GM10266 (cell line): ENCODE measurements around the gene VCL.
A peak's percentile ranks its signal among the peaks of the same experiment; 100 is the strongest.

ENCODE experiments used
- DNase-seq: peaks from one replicate; pipeline ENCODE4 v3.0.0; 2012; ENCODE audit errors: extremely low spot score
- CTCF ChIP-seq: IDR thresholded peaks from 2 replicates; pipeline ENCODE4 v1.5.1; 2012; ENCODE audit warnings: mild to moderate bottlenecking, low read depth; ENCODE audit not compliant: control insufficient read depth, insufficient read depth; ENCODE audit errors: missing control alignments

Gene VCL

DNA sequence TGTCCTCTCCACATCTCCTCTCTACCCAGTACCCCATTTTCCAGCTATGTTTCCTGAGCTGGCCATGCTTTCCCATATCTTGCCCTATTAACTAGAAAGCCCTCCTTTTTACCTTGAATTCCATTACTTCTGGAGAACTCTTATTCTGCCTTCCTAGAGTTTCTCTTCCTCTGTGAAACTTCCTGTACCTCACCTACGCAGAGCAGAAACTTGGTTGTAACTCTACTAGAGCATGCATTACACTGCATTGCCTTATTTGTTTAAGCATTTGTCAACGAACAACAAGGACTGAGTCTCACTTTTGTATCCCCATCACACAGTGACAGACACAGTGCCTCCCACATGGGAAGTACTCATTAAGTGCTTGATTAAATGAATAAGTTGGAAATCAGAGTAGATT is 36.4 kb downstream of the VCL start:
- no peak for DNase-seq
- TF ChIP-seq CTCF, result no peak

GRCh38 chr10:74035303-74035702 is 37.4 kb downstream of the VCL start:
- TF ChIP-seq CTCF, result peak; percentile 13
- DNase-seq, result no peak

GRCh38 chr10:74036474-74036873 is 38.6 kb downstream of the VCL start:
- no peak for TF ChIP-seq CTCF
- no peak for DNase-seq

DNA sequence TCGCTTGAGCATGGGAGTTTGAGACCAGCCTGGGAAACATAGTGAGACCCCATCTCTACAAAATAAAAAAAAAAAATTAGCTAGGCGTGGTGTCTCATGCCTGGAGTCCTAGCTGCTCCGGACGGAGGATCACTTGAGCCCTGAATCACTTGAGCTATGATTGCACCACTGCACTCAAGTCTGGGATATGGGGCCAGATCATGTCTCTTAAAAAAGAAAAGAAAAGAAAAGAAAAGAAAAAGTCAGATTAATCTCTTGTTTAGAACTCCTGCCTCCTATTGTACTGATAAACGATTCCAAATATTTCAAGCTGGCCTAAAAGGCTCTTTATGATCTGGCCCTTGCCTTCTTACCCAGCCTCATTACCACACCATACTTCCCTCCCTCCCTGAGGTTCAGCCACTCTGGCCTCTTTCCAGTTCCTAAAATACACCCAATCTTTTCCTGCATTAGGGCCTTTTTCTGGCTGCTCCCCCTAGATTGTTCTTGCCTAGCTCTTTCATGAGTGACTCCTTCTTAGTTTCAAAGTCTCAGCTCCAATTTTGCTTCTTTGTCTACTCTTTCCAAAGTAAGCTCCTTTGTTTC is 41.7 kb downstream of the VCL start:
- no peak for TF ChIP-seq CTCF
- no peak for DNase-seq

- TF ChIP-seq CTCF, result no peak
- DNase-seq, result no peak
Measured at GRCh38 chr10:74040200-74041126, 42.5 kb downstream of the VCL start.

DNA sequence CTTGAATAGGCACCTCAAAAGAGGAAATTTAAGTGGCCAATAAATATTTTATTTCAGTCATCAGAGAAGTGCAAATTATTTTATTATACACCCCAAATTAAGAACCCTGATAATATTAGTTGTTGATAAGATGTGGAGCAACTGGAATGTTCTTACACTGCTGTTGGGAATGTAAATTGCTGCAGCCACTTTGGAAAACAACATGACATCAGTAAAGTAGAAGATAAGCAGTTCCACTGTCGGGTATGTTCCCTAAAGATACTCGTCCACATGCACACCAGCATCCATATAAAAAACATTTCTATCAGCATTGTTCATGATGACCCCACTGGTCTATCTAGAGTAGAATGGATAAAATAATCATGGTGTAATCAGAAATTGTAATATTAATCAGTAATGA is 46.5 kb downstream of the VCL start:
- no peak for TF ChIP-seq CTCF
- no peak for DNase-seq

GRCh38 chr10:74047304-74047703 is 49.4 kb downstream of the VCL start:
- DNase-seq, result no peak
- no peak for TF ChIP-seq CTCF
